SKM-1 (cell line): ENCODE measurements around the gene CCZ1.
"Not testable (repeated sequence)": the region's sequence is repeated elsewhere in the genome, so short reads cannot be mapped to it uniquely, and the experiment has no call there.

ENCODE experiments used
- DNase-seq: peaks from one replicate; lab custom pipeline; 2025; ENCODE audit not compliant: unreplicated experiment; lab: John Stamatoyannopoulos, UW

The CCZ1 gene

GRCh38 chr7:5908835-5909234, 10.3 kb downstream of the CCZ1 start:
- DNase-seq = not testable (repeated sequence)

- DNase-seq = not testable (repeated sequence)
Observed at GRCh38 chr7:5916529-5916928, 18.0 kb downstream of the CCZ1 start.

GRCh38 chr7:5924180-5924579, 25.6 kb downstream of the CCZ1 start:
- DNase-seq = not testable (repeated sequence)

- not testable (repeated sequence) for DNase-seq
Observed at GRCh38 chr7:5924630-5925029, 26.1 kb downstream of the CCZ1 start.

GRCh38 chr7:5926263-5926870, 27.8 kb downstream of the CCZ1 start:
- not testable (repeated sequence) for DNase-seq

- DNase-seq = not testable (repeated sequence)
Observed at GRCh38 chr7:5930290-5930689, 31.8 kb downstream of the CCZ1 start.

DNA sequence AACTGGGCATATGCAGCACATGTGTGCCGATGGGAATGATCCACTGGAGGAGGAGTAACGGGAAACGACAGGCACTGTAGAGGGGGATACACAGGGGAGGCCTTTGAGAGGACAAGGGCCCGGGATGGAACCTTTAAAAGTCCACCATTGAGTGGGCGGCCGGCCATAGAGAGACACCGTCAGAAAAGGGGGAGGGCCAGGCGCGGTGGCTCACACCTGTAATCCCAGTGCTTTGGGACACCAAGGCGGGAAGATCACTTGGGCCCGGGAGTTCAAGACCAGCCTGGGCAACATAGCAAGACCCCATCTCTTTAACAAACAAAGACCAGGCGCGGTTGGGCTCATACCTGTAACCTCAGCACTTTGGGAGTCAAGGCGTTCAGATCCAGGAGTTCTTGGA, 32.7 kb downstream of the CCZ1 start:
- DNase-seq = not testable (repeated sequence)

GRCh38 chr7:5931905-5932644, 33.5 kb downstream of the CCZ1 start:
- DNase-seq = not testable (repeated sequence)

DNA sequence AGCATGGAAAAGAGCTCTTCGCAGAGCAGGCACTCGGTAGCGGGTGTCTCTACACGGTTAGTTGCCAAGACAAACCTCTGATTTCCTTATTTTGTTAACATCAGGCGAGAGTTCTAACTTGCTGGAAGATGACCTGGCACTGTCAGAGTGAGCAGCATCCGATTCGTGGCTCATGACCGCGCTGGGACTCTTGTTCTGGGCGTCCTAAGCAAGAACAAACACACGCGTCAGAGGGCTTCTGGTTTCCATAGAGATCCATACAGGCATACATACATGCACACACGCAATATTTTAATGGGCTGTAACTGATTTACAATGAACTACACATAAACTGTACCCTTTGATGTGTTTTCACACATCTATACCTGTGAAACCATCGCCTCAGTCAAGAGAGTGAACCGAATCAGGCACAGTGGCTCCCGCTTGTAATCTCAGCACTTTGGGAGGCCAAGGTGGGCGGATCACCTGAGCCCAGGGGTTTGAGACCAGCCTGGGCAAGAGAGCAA, 36.5 kb downstream of the CCZ1 start:
- DNase-seq = not testable (repeated sequence)

- DNase-seq = not testable (repeated sequence)
Observed at GRCh38 chr7:5963205-5963604, 64.7 kb downstream of the CCZ1 start.

GRCh38 chr7:5963810-5964209, 65.3 kb downstream of the CCZ1 start:
- DNase-seq = not testable (repeated sequence)

DNA sequence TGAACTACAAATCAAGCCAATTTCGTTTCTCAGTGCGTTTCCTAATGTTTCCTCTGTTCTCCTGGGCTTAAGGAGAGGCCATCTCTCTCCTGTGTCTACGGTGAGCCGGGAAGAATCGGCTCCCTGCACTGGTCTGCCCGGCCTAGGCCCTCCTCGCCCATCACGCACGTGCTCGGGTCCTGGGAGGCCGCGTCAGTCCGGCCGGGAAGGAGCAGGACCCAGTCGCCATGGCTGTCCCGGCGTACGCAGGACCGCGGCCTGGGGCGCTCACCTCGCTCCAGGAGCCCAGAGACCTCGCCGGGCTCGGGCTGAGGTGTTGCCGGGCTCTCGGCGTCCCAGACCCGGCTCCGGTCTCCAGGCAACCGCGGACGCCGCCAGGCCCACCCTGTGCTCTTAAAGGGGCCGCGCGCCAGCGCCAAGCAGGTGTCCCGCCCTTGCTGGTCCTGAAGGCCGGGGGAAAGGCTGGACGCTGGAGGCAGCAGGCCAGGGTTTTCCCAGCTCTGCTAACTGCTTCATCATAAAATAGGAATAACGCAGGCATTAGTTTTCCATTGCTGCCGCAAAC, 71.9 kb downstream of the CCZ1 start, which contains the start of gene RSPH10B:
TSS of gene RSPH10B (minus strand) at position 343 of the 565 bp plus-strand sequence. CDS start 3,573 bp downstream, outside the sequence.
- not testable (repeated sequence) for DNase-seq

GRCh38 chr7:5973580-5973979, 75.0 kb downstream of the CCZ1 start:
- DNase-seq = not testable (repeated sequence)
